GM18951 (cell line): ENCODE measurements around the gene RASD1.

Experiments
- POLR2A ChIP-seq: IDR thresholded peaks from 4 replicates; pipeline ENCODE4 v1.6.1; 2011; ENCODE audit warnings: mild to moderate bottlenecking; ENCODE audit not compliant: insufficient read length, insufficient read depth; ENCODE audit errors: extremely low read depth
- in situ Hi-C: fragments of 300-500 bp; cut with MboI; formaldehyde crosslinking; loops from one replicate; pipeline ENCODE4 v1.12.0; 2022; ENCODE audit warnings: low sequenced_read_pairs, mixed read lengths, inconsistent platforms; ENCODE audit not compliant: unreplicated experiment

The RASD1 gene

GRCh38 chr17:17511293-17511741 lies 15.1 kb upstream of the RASD1 start:
- TF ChIP-seq POLR2A: no peak
- in situ Hi-C loops: no loop called here

GRCh38 chr17:17510456-17511292 lies 14.5 kb upstream of the RASD1 start:
- no peak for TF ChIP-seq POLR2A
- in situ Hi-C loops: no loop called here

- no peak for TF ChIP-seq POLR2A
- in situ Hi-C loops: no loop called here
Measured at GRCh38 chr17:17509601-17510425, 13.6 kb upstream of the RASD1 start.

- no peak for TF ChIP-seq POLR2A
- in situ Hi-C loops: no loop called here
Measured at GRCh38 chr17:17508646-17509591, 12.7 kb upstream of the RASD1 start.

- in situ Hi-C loops: no loop called here
- no peak for TF ChIP-seq POLR2A
Measured at GRCh38 chr17:17508019-17508535, 11.9 kb upstream of the RASD1 start.

GRCh38 chr17:17507465-17508011 lies 11.3 kb upstream of the RASD1 start:
- TF ChIP-seq POLR2A: no peak
- in situ Hi-C loops: no loop called here

- in situ Hi-C loops: no loop called here
- no peak for TF ChIP-seq POLR2A
Measured at GRCh38 chr17:17506893-17507464, 10.8 kb upstream of the RASD1 start.

GRCh38 chr17:17506181-17506741 lies 10.1 kb upstream of the RASD1 start:
- in situ Hi-C loops: no loop called here
- no peak for TF ChIP-seq POLR2A

GRCh38 chr17:17505610-17506171 lies 9.5 kb upstream of the RASD1 start:
- in situ Hi-C loops: no loop called here
- no peak for TF ChIP-seq POLR2A

- in situ Hi-C loops: no loop called here
- no peak for TF ChIP-seq POLR2A
Measured at GRCh38 chr17:17505151-17505550, 9.0 kb upstream of the RASD1 start.

GRCh38 chr17:17504341-17505140 lies 8.3 kb upstream of the RASD1 start:
- TF ChIP-seq POLR2A: no peak
- in situ Hi-C loops: no loop called here
